HG03060 (cell line): Measurements from ENCODE around the gene GPX6.
"Not testable (repeated sequence)": the region's sequence is repeated elsewhere in the genome, so short reads cannot be mapped to it uniquely, and the experiment has no call there.

Source experiments
- ATAC-seq: cut with Tn5 transposase; IDR thresholded peaks from one replicate; pipeline ENCODE4 v1.9.1; 2021; ENCODE audit warnings: low read depth, moderate number of reproducible peaks; ENCODE audit not compliant: unreplicated experiment

Gene GPX6

DNA sequence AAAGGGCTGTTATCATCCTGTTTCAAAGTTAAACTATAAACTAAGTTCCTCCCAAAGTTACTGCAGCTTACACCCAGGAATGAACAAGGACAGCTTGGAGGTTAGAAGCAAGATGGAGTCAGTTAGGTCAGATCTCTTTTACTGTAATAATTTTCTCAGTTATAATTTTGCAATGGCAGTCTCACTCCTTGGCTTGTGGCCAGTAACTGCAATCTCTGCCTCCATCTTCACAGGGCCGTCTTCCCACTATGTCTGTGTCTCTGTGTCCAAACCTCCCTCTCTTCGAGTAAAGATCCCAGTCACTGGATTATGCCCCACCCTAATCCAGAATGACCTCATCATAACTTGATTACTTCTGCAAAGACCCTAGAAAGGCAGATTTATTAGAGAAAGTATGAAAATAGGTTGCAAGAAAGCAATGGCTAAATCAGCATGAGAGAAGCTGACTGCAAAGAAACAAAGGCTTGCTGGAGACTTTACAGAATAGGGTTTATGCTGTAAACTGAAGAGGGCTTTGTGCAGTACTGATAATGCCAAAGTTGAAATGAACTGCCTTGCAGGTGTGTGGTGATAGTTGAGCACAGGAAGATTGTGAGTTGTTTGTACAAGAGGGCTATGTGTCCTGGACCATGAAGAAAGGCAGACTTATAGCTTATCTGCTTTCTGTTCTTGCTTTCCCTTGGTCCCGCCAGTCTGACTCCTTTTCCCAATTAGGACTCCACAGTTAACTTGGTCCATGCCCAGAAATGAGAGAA, 28.4 kb downstream of the GPX6 start:
- ATAC-seq, result no peak

DNA sequence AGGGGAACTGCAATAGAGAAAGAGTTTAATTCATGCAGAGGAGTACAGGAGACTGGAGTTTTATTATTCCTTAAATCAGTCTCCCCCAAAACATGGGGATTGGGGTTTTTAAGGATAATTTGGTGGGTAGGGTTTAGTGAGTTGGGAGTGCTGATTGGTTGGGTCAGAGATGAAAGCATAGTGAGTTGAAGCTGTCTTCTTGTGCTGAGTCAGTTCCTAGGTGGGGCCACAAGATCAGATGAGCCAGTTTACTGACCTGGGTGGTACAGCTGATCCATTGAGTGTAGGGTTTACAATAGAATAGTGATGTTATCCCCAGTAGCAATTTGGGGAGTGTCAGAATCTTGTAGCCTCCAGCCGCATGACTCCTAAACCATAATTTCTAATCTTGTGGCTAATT, 29.1 kb downstream of the GPX6 start:
- no peak for ATAC-seq

DNA sequence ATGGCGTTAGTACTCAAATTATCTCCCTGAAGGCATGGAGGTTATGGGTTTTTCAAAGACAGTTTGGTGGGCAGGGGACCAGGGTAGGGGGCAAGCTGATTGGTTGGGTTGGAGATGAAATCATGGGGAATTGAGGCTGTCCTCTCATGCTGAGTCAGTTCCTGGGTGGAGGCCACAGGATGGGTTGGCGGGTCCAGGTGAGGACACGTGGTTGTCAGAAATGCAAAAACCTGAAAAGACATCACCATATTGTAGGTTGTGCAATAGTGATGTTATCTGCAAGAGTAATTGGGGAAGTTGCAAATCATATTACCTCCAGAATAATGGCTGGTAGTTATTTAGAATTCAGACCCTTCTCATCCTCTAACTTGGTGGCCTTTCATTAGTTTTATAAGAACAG, 30.1 kb downstream of the GPX6 start:
- no peak for ATAC-seq

DNA sequence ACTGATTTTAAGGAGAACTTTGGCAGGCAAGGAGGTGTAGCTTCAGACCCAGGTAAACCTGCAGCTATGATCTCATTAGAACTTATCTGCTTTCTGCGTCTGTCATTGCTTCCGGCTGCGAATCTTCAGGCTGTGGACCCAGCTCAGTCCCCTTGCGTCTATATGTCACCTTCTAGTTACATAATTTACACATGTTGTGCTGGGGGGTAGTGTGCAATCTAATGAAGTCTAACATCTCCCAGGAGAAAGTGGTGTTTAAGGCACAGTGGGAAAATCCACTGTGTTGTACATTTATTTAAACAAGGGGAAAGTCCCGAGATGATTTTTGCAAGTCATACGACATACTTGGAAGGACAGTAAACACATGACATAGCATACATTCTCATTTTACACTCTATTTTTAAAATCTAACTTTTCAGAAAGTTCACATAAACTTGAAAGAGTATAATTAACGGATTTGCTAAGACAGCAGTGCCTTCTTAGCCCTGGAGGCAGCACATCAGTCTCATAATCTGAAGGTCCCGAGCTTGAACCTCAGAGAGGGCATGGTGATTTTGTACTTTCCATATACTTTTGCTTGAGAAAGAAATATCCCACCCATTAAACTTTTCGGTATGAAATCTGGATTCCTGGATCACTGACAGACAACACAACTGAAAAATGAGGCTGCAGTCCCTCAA, 35.2 kb downstream of the GPX6 start:
- no peak for ATAC-seq

DNA sequence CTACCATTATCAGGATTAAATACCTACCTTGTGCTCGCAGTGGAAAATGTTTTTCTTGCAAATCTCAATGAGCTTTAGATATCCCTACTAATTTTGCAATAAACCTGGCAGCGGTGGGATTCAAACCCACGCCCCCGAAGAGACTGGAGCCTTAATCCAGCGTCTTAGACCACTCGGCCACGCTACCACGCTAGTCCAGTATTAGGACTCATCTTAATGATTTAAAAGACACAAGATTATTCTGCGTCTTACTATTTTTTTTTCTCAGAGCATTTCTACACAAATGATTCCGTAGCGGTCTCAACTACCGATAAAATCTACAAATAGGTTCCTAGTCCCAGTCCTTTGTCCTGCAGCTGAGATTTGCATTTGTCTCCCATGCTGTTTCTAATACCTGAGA, 37.1 kb downstream of the GPX6 start:
- no peak for ATAC-seq

DNA sequence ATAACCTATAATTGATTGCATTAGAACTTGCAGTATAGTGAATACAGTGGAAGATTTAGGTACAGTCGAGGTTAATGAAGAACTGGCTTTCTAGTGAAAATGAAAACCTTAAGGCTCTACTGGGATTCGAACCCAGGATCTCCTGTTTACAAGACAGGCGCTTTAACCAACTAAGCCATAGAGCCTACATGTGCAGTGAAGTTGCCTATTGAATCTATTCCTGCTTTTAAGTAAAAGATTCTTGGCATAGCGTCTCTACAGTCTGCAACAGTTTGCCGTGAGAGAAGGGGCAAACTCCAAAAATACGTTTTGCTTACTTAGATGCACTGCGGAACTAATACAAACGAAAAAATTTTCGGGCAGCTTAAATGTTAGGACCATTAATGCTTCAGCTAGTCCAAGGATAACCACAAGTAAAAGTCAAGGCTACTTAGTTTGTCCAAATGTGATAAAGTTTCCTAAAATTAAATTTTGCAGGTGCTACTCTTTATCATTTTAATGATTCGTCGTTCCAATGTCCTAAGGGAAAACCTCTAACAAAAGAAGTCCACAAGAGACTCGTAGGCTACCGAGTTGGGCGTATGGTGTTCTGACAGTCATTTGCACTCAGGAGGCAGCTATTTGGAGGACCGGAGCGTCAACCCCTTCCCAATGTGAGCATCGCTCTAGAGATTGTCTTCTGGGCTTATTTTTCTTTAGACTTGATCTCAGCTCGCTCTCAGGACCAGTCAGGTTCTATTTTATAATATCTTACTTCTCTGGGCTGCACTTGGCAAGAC, 41.0 kb downstream of the GPX6 start:
- no peak for ATAC-seq

DNA sequence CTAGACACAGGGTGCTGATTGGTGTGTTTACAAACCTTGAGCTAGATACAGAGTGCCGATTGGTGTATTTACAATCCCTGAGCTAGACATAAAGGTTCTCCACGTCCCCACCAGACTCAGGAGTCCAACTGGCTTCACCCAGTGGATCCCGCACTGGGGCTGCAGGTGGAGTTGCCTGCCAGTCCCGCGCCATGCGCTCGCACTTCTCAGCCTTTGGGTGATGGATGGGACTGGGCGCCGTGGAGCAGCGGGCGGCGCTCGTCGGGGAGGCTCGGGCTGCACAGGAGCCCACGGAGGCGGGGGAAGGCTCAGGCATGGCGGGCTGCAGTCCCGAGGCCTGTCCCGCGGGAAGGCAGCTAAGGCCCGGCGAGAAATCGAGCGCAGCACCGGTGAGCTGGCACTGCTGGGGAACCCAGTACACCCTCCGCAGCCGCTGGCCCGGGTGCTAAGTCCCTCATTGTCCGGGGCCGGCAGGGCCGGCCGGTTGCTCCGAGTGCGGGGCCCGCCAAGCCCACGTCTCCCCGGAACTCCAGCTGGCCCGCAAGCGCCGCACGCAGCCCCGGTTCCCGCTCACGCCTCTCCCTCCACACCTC, 46.3 kb downstream of the GPX6 start:
- ATAC-seq, result not testable (repeated sequence)

DNA sequence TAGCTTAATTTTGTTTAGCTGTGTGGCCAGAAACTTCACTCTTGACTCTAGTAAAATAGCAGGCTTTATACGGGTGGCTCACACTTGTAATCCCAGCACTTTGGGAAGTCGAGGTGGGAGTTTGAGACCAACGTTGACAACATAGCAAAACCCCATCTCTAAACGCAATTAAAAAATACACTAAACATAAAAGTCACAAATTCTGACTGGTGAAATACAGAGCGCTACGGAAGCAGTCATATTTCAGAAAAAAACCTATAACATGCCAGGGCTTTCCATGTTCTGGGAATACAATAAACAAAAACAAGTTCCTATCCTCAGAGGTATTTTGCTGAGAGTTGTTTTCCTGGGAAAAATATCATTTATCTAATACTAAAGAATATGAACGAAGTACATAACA, 47.5 kb downstream of the GPX6 start:
- ATAC-seq, result no peak

DNA sequence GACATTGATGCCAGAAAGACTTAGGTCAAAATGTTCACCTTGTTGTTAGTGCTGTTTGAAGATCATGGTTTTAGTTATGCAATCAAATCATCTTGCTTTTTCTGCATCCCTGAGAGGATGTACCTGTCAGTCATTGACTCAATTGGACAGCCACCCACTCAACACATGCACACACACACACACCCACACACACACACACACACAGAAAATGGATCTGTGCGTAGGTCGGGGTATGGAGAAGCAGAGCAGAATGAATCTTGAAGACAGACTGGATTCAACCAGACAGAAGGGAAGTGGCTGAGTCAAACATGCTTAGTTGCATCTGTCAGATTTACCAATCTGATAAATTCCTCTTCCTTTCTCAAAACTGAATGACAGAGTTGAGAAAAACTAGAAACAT, 53.2 kb downstream of the GPX6 start:
- no peak for ATAC-seq

DNA sequence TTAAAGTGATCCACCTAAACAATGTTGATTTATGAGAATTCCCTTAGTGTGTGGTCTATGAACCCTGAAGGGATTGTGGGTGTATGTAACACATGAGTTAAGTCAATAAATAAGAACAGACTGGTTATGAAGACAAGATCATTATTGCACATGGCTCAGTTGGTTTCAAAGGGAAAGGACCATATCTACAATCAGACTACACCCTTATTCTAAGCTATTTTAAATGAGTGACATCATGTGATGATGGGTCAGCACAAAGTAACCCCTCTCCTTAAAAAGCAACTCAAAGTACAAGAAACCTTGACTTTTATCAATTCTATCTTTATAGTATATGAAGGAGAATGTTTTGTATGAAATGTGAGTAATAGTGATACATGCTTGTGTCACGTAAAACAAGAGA, 57.0 kb downstream of the GPX6 start:
- no peak for ATAC-seq
